SK-N-SH treated with all-trans-retinoic acid at 6 μM for 48 hours (cell line): ENCODE measurements around the gene POLD2.

Experiments used
- ATAC-seq: fragments of 200-7000 bp; cut with Tn5 transposase; 3 replicates; pipeline ENCODE4 v1.9.1; 2020; ENCODE audit warnings: mild to moderate bottlenecking, moderate library complexity
- BACH2 ChIP-seq: fragments of 250-450 bp; sonication (Bioruptor Pico); IDR thresholded peaks from 2 replicates; pipeline ENCODE4 v1.9.0; 2021; ENCODE audit warnings: mild to moderate bottlenecking, borderline replicate concordance
- CREB5 ChIP-seq: fragments of 250-450 bp; sonication (Bioruptor Pico); IDR thresholded peaks from 2 replicates; pipeline ENCODE4 v1.5.1; 2020; ENCODE audit warnings: low read depth, mild to moderate bottlenecking, moderate library complexity
- CSRNP3 ChIP-seq: fragments of 250-450 bp; sonication (Bioruptor Pico); IDR thresholded peaks from 2 replicates; pipeline ENCODE4 v1.5.1; 2021; ENCODE audit warnings: mild to moderate bottlenecking, moderate library complexity
- ESRRG ChIP-seq: fragments of 250-450 bp; sonication (Bioruptor Pico); IDR thresholded peaks from 2 replicates; pipeline ENCODE4 v1.6.1; 2021; ENCODE audit warnings: mild to moderate bottlenecking
- ISL1 ChIP-seq: fragments of 250-450 bp; sonication (Bioruptor Pico); IDR thresholded peaks from 2 replicates; pipeline ENCODE4 v2.1.2; 2022; ENCODE audit warnings: mild to moderate bottlenecking, moderate library complexity
- OSR1 ChIP-seq: fragments of 250-450 bp; sonication (Bioruptor Pico); IDR thresholded peaks from 2 replicates; pipeline ENCODE4 v1.8.0; 2022; ENCODE audit warnings: moderate library complexity, mild to moderate bottlenecking, inconsistent platforms
- PATZ1 ChIP-seq: fragments of 250-450 bp; sonication (Bioruptor Pico); IDR thresholded peaks from 2 replicates; pipeline ENCODE4 v1.8.0; 2020; ENCODE audit warnings: mild to moderate bottlenecking, moderate library complexity, borderline replicate concordance
- PPARA ChIP-seq: fragments of 250-450 bp; sonication (Bioruptor Pico); IDR thresholded peaks from 2 replicates; pipeline ENCODE4 v1.5.0; 2020; ENCODE audit warnings: mild to moderate bottlenecking, borderline replicate concordance
- RARB ChIP-seq: fragments of 250-450 bp; sonication (Bioruptor Pico); IDR thresholded peaks from 2 replicates; pipeline ENCODE4 v1.8.0; 2021; ENCODE audit warnings: mild to moderate bottlenecking, moderate library complexity
- SNAI2 ChIP-seq: fragments of 250-450 bp; sonication (Bioruptor Pico); IDR thresholded peaks from 2 replicates; pipeline ENCODE4 v1.5.0; 2020; ENCODE audit warnings: mild to moderate bottlenecking, moderate library complexity
- TCF4 ChIP-seq: fragments of 250-450 bp; sonication (Bioruptor Pico); IDR thresholded peaks from 2 replicates; pipeline ENCODE4 v1.8.0; 2021; ENCODE audit warnings: mild to moderate bottlenecking, moderate library complexity, borderline replicate concordance
- TOX ChIP-seq: fragments of 250-450 bp; sonication (Bioruptor Pico); IDR thresholded peaks from 2 replicates; pipeline ENCODE4 v1.8.0; 2021; ENCODE audit warnings: mild to moderate bottlenecking, moderate library complexity, borderline replicate concordance
- ZC3H10 ChIP-seq: fragments of 250-450 bp; sonication (Bioruptor Pico); IDR thresholded peaks from 2 replicates; pipeline ENCODE4 v1.5.1; 2021; ENCODE audit warnings: mild to moderate bottlenecking, moderate library complexity
- ZFP3 ChIP-seq: fragments of 250-450 bp; sonication (Bioruptor Pico); IDR thresholded peaks from 2 replicates; pipeline ENCODE4 v1.5.0; 2020; ENCODE audit warnings: mild to moderate bottlenecking, moderate library complexity
- ZFP30 ChIP-seq: fragments of 450-650 bp; formaldehyde crosslinking; IDR thresholded peaks from 2 replicates; pipeline ENCODE4 v1.5.0; 2022; ENCODE audit warnings: mild to moderate bottlenecking, moderate library complexity
- ZNF565 ChIP-seq: fragments of 450-650 bp; formaldehyde crosslinking; conservative IDR thresholded peaks from 2 replicates; pipeline ENCODE4 v1.5.0; 2020; ENCODE audit warnings: low read depth, mild to moderate bottlenecking, moderate library complexity
- ZNF70 ChIP-seq: fragments of 450-650 bp; formaldehyde crosslinking; IDR thresholded peaks from 2 replicates; pipeline ENCODE4 v1.5.0; 2020; ENCODE audit warnings: mild to moderate bottlenecking, moderate library complexity
- ZNF8 ChIP-seq: fragments of 450-650 bp; formaldehyde crosslinking; IDR thresholded peaks from 2 replicates; pipeline ENCODE4 v1.5.0; 2020; ENCODE audit warnings: mild to moderate bottlenecking, moderate library complexity

Gene POLD2

GRCh38 chr7:44103566-44103922, 19.8 kb downstream of the POLD2 start:
- TF ChIP-seq PPARA, result no peak
- no peak for TF ChIP-seq CSRNP3 (CRISPR knock-in tag)
- no peak for TF ChIP-seq TOX (CRISPR knock-in tag)
- TF ChIP-seq RARB (CRISPR knock-in tag), result no peak
- no peak for TF ChIP-seq CREB5
- TF ChIP-seq ISL1 (CRISPR knock-in tag), result no peak
- TF ChIP-seq ZC3H10, result no peak
- no peak for TF ChIP-seq ZFP30 (CRISPR knock-in tag)
- no peak for TF ChIP-seq ZNF565 (CRISPR knock-in tag)
- TF ChIP-seq ZNF70 (CRISPR knock-in tag), result no peak
- ATAC-seq, result no peak

GRCh38 chr7:44102846-44103565, 20.3 kb downstream of the POLD2 start:
- TF ChIP-seq ZNF8 (no peak), SNAI2 (CRISPR knock-in tag) (no peak), CSRNP3 (CRISPR knock-in tag) (no peak), PATZ1 (no peak), CREB5 (no peak), ISL1 (CRISPR knock-in tag) (no peak), RARB (CRISPR knock-in tag) (no peak)
- no peak for ATAC-seq

GRCh38 chr7:44101966-44102845, 21.1 kb downstream of the POLD2 start:
- TF ChIP-seq ZC3H10 (no peak), ISL1 (CRISPR knock-in tag) (no peak), TOX (CRISPR knock-in tag) (no peak), ZFP3 (CRISPR knock-in tag) (no peak), TCF4 (no peak), ZNF70 (CRISPR knock-in tag) (no peak), RARB (CRISPR knock-in tag) (no peak), ESRRG (CRISPR knock-in tag) (no peak), ZFP30 (CRISPR knock-in tag) (no peak), SNAI2 (CRISPR knock-in tag) (no peak), PPARA (no peak), PATZ1 (no peak), OSR1 (CRISPR knock-in tag) (no peak), BACH2 (CRISPR knock-in tag) (no peak)
- TF ChIP-seq, all 23 proteins: peak for 0
- peak; percentile 1; the same call in 1 of the 3 replicates for ATAC-seq
